Liver (tissue), 3 donors: ENCODE measurements around the gene SMYD4.
"Not testable (repeated sequence)": the region's sequence is repeated elsewhere in the genome, so short reads cannot be mapped to it uniquely, and the experiment has no call there.

Source experiments
- ATF3 ChIP-seq: IDR thresholded peaks from 2 replicates; pipeline ENCODE4 v1.6.1; 2016; ENCODE audit warnings: antibody characterized with exemption
- EGR1 ChIP-seq, 2 donors: IDR thresholded peaks; 2 replicates each; pipeline ENCODE4 v1.6.1; 2016 to 2018; ENCODE audit warnings: antibody characterized with exemption in 2 of 2, low read depth in 2 of 2
- FOXA1 ChIP-seq: IDR thresholded peaks from 2 replicates; pipeline ENCODE4 v1.6.1; 2016; ENCODE audit warnings: antibody characterized with exemption
- GABPA ChIP-seq, 2 donors: IDR thresholded peaks in 1 of 2; conservative IDR thresholded peaks in 1 of 2; 2 replicates each; pipeline ENCODE4 v1.6.1; 2016; ENCODE audit warnings: antibody characterized with exemption in 2 of 2, mild to moderate bottlenecking in 1 of 2, moderate library complexity in 1 of 2
- HNF4A ChIP-seq, 2 donors: conservative IDR thresholded peaks; 2 replicates each; pipeline ENCODE4 v1.6.1; 2016; ENCODE audit warnings: antibody characterized with exemption in 2 of 2, mild to moderate bottlenecking in 2 of 2
- JUND ChIP-seq, 2 donors: IDR thresholded peaks; 2 replicates each; pipeline ENCODE4 v1.6.1; 2016; ENCODE audit warnings: antibody characterized with exemption in 2 of 2
- RAD21 ChIP-seq, 2 donors: IDR thresholded peaks; 2 replicates each; pipeline ENCODE4 v1.6.1; 2016; ENCODE audit warnings: antibody characterized with exemption in 2 of 2, mild to moderate bottlenecking in 2 of 2
- RXRA ChIP-seq, 2 donors: IDR thresholded peaks; 2 replicates each; pipeline ENCODE4 v1.6.1; 2017 to 2018; ENCODE audit warnings: antibody characterized with exemption in 2 of 2, mild to moderate bottlenecking in 1 of 2
- SP1 ChIP-seq: IDR thresholded peaks from 2 replicates; pipeline ENCODE4 v1.6.1; 2018; ENCODE audit warnings: antibody characterized with exemption, mild to moderate bottlenecking
- TAF1 ChIP-seq: conservative IDR thresholded peaks from 2 replicates; pipeline ENCODE4 v1.6.1; 2016; ENCODE audit warnings: antibody characterized with exemption, mild to moderate bottlenecking
- YY1 ChIP-seq: IDR thresholded peaks from 2 replicates; pipeline ENCODE4 v1.6.1; 2016; ENCODE audit warnings: antibody characterized with exemption, mild to moderate bottlenecking
- ZBTB33 ChIP-seq: IDR thresholded peaks from 2 replicates; pipeline ENCODE4 v1.6.1; 2016; ENCODE audit warnings: antibody characterized with exemption
- TF ChIP-seq, protein P1 (sequence below): fragments of 150-350 bp; IDR thresholded peaks from 2 replicates; pipeline ENCODE4 v1.5.1; 2017; ENCODE audit warnings: improper control_type of control experiment, low read depth, low read length; ENCODE audit not compliant: missing input control
- TF ChIP-seq, protein P2 (sequence below): IDR thresholded peaks from 2 replicates; pipeline ENCODE4 v1.6.1; 2016; ENCODE audit warnings: antibody characterized with exemption
- donor health status: healthy.
- donor health status: healthy.

DNA sequence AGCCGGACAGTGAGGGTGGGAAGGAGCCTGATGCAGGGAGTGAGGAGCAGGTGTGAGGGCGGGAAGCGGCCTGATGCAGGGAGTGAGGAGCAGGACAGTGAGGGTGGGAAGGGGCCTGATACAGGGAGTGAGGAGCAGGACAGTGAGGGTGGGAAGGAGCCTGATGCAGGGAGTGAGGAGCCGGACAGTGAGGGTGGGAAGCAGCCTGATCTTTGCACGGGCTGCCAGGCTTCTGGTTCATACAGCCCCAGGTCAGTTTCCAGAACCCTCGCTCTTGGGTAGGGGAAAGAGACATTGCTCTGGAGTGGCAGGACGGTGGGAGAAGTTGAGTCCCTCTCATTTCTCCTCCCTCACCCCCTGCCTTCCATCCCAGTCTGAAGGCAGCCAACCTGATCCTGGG, 87.8 kb downstream of the SMYD4 start:
- TF ChIP-seq, protein P1, sequence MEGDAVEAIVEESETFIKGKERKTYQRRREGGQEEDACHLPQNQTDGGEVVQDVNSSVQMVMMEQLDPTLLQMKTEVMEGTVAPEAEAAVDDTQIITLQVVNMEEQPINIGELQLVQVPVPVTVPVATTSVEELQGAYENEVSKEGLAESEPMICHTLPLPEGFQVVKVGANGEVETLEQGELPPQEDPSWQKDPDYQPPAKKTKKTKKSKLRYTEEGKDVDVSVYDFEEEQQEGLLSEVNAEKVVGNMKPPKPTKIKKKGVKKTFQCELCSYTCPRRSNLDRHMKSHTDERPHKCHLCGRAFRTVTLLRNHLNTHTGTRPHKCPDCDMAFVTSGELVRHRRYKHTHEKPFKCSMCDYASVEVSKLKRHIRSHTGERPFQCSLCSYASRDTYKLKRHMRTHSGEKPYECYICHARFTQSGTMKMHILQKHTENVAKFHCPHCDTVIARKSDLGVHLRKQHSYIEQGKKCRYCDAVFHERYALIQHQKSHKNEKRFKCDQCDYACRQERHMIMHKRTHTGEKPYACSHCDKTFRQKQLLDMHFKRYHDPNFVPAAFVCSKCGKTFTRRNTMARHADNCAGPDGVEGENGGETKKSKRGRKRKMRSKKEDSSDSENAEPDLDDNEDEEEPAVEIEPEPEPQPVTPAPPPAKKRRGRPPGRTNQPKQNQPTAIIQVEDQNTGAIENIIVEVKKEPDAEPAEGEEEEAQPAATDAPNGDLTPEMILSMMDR: not testable (repeated sequence)
- TF ChIP-seq, protein P2, sequence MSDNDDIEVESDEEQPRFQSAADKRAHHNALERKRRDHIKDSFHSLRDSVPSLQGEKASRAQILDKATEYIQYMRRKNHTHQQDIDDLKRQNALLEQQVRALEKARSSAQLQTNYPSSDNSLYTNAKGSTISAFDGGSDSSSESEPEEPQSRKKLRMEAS: not testable (repeated sequence)
- TF ChIP-seq EGR1 (IDR thresholded peaks at IDR 0.05; ENCODE audit: low read depth in 2 of 2); HNF4A (conservative IDR thresholded peaks at IDR 0.05); TAF1; FOXA1; RAD21 (IDR thresholded peaks at IDR 0.05); SP1; GABPA (IDR thresholded peaks at IDR 0.05 in 1 of 2, conservative IDR thresholded peaks at IDR 0.05 in 1 of 2); ATF3; ZBTB33; YY1; JUND (IDR thresholded peaks at IDR 0.05); RXRA (IDR thresholded peaks at IDR 0.05): not testable (repeated sequence)
